Renal cortical epithelial cell (primary cell): ENCODE data around the gene GTF3C5. TPM values are rescaled to one million over a fixed set of nuclear protein-coding genes. Genes with fewer than 3 reads are reported as not detected.
"Not testable (repeated sequence)": the region's sequence is repeated elsewhere in the genome, so short reads cannot be mapped to it uniquely, and the experiment has no call there.

ENCODE experiments used
- DNase-seq: peaks from one replicate; pipeline ENCODE4 v3.0.0-alpha.2; 2011; ENCODE audit warnings: low read depth
- total RNA-seq: library from RNA; depleted of rRNA; stranded (reverse); fragments of >200 nt; gene quantifications from 2 replicates; pipeline ENCODE4 v1.2.3, GENCODE V29; 2014

Gene GTF3C5
- total RNA-seq, 1 donor from 2014 or later = 28.5 TPM

DNA sequence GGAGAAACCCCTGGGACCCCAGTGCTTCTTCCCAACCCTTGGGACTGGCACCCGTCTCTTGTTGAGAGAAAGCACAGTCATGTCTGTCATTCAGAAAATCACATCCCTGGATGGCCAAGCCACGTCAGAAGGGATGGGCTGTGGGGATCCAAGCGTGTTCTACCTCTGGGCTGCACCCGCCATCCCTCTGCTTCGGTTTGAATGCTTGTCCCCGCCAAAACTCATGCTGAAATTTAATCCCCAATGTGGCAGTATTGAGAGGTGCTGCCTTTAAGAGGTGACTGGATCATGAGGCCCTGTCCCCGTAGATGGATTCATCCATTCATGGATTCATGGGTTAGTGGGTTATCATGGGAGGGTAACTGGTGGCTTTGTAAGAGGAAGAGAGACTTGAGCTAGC lies 58.0 kb downstream of the GTF3C5 start:
- DNase-seq = no peak

DNA sequence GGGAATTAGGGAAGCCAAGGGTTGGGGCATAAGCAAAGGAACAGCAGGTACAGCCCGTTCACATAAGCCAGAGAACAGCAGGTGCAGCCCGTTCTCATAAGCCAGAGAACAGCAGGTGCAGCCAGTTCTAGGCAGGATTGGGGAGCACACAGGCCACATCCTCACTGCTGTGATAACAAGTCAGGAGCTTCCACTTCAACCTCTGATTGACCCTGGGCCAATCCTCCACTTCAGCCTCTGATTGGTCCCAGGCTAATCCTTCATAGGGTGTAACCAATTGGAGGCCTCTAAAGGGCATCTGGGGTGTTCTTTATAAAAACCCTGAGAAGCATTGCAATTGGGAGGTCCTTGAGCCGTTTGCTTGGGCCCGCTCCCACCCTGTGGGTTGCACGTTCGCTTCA lies 58.5 kb downstream of the GTF3C5 start:
- no peak for DNase-seq

DNA sequence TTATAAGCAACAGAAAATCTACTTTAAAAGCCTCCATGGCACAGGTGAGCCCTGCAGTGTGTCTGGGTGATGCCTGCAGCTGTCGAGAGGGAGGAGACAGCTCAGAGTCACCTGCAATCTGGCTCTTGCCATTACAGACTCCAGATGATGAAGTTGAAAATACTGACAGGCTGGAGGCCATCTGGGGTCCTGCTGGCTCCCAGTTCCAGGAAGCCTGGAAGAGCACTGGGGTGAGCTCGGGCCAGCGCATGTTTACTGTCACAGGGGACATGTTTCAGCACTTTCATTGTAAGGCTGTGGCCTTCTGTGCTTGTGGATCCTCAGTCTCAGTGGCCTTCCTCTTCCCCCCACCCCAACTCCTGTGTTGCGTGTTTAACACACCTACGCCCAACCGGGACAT lies 59.4 kb downstream of the GTF3C5 start:
- no peak for DNase-seq

DNA sequence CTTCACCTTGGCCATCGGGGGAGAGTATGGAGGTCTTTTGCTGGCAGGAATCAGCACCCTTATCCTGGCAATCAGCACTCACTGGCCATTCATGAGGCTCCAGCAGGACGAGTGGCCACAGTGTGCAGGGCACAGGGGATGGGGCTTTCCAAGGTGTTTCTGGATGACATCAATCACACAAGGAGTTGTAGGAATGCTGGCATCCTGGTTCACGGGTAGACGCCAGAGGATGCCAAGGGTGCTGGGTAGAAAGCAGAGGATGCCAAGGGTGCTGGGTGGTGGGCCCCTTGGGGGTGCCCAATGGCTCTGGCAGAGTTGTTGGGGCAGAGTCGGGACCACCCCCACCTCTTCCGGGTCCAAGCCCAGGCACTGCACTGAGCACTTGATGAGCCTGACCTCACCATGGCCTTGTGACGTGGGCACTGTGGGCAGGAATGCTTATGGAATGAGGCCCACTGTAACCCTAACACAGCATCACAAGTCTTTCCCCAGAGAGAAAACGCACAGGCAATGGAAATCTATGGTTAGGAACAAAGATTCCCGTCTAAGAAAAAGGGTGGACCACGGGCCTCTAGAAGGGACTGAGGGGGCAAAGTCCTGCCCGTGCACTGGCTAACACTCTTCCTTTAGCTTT lies 60.1 kb downstream of the GTF3C5 start:
- no peak for DNase-seq

DNA sequence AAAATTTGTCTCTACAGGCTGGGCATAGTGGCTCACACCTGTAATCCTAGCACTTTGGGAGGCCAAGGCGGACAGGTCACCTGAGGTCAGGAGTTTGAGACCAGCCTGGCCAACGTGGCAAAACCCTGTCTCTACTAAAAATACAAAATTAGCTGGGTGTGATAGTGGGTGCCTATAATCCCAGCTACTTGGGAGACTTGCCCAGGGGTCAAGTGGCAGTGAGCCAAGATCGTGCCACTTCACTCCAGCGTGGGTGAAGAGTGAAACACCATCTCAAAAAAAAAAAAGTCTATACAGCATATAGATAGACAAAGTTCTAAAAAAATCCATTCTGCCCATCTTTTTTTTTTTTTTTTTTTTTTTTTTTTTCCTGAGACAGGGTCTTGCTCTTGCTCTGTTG lies 63.6 kb downstream of the GTF3C5 start:
- not testable (repeated sequence) for DNase-seq

DNA sequence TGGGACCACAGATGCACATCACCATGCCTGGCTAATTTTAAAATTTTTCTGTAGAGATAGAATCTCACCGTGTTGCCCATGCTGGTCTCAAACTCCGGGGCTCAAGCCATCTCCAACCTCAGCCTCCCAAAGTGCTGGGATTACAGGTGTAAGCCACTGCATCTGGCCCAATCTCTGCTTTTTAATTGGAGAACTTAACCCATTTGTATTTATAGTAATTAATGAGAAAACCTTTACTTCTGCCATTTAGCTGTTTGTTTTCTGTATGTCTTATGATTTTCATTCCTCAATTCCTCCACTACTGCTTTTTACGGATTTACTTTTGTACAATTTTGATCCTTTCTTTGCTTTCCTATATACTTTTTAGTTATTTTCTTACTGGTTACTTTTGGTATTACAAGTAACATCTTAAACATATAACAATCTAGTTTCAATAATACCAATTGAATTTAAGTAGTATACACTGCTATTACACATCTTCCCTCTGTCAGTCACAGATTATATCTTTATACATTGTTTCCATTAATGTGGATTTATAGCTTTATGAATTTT lies 64.1 kb downstream of the GTF3C5 start:
- no peak for DNase-seq

DNA sequence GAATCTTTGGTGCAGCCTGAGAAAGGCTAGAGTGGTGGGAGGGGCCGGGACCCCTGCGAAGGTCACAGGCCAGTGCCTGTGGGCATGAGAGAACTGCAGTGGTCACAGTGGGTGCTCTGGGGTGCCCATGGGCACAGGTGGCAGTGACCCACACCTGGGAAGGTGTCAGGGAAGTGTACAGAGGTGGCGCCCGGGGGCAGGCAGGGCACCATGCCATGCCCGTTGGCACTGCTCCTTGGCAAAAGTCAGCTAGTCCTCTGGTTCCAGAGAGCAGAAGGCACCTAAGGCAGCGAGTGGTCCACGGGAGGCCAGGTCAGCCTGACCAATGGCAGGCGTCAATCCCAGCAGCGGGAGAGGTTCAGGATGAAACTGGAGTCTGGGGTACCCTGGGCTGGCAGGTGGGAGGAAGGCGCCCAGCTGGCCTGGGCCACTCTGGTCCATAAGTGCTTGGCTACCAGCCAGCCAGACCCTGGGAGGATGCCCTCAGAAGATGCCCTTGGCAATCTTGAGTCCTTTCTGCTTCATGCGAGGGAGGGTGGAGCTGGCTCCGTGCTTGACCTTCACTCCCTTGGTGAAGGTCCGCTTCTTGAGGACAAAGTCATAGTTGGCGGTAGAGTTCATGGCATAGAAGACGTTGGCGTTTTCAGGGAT lies 67.4 kb downstream of the GTF3C5 start:
- DNase-seq = no peak

DNA sequence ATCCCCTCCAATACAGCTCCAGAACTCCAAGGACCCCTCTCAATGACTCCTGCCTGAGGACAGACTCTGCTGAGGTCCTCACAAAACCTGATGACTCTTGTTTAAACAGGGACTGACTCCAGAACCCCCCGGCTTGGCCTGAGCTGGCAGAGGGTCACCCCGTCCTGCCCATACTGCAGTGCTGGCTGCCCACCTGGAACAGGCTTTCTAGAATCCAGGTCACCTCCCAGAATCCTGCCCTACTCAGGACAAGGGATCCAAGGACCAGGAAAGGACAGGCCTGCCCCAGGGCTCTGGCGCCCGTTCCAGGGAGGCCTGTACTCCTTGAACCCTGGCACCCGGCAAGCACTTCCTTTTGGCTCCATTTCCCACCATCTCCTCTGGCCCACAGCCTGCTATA lies 68.1 kb downstream of the GTF3C5 start:
- no peak for DNase-seq

DNA sequence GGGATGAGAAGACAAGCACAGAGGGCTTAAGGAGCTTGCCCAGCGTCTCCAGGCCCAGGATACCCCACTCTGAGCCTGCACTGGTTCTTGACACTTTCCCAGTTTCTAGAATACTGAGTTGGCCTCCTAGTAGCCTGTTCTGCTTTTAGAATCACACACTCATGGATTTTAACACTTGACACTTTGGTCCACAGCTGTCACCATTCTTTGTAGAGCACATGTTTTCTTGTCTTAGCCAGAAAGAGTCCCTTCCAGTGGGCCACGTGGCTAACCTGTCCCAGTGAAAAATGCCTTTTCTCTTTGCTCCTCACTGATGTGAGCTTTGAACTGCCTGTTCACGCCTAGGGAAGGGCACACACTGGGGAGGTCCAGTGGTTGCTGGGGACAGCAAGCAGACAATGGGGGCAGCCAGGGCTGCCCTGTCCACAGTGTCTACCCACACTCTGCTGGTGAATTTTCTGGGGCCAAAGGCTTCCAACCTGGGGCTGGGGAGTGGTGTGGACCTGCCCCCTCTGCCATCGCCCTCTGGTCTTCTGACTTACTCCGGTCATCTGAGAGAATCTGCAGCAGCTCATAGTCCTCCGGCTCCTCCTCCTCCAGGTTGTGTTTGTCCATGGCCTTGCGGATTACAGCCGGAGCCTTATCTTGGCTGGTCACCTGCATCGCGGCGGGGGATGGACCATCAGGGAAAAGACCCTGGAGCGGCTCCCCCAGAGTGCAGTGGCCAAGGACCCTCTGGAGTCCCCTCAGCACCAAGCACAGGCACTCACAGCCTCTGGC lies 69.1 kb downstream of the GTF3C5 start:
- DNase-seq = no peak

DNA sequence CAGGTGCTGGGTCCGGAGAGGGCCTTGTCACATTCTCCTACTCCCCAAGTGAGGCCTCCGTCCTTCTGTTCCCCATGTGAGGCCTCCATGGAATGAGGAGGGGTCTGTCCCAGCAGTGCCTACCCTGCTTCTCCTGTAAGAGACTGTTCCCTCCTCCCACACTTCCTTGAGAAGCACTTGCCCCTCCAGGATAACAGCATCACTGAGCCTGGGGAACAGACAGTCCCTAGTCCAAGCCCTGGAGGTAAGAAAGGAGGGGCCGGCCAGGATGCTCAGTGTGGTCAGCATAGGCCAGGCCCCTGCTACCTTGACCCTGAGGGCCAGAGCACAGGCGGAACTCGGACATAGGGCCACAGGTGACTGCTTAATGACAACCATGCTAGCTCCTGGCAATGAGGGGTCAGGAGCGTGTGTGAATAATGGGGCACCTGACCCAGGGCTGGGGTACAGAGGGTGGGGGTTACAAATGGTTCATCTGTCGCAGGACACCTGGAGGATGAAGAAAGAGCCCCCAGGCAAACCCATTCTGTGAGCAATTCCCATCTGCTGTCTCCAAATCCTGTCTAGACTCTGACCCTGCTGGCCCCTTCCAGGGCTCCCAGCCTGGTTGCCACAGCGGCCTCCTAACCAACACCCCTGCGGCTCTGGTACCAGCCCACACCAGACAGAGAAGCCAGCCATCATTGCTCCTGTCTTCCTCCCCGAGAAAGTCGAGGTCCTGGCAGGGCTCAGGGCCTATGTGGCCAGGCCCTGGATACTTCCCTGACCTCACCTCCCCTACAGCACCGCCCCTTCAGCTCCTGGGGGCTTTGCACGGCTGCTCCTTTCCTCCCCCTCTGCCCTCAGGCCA lies 69.9 kb downstream of the GTF3C5 start:
- no peak for DNase-seq

DNA sequence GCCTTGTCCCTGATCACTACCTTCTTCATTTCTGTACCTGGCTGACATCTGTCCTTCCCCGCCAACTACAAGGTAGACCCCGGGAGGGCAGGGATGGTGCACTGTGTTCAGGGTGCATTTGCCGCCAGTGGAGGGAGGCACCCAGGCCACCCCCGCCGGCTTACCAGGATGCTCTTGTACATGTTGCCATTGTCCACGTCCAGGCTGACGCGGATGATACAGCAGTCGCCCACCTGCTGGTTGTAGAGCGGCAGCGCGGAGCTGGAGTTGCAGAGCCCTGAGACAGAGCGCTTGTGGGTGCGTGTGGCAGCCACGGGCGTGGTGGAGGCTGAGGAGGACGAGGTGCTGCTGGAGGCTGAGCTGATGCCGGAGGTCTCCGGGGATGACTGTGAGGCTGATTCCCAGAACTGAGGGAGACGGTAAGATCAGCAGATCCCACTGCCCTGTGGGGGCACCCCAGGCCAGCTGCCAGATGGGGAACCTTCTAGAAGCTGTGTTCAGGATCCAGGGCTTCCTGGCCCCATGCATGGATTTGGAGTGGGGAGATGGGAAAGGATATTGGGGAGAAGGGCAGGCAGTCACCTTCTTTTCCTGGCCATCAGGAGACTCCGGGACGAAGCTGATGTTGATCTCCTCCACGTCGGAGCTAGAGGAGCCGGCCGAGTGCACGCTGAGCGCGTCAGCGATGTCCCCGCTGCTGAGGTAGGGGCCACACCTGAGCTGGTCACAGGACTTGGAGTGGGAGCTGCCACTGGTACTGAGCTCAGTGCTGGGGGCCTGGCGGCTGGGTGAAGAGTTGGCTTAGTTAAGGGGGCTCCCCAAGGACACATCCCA lies 70.8 kb downstream of the GTF3C5 start:
- DNase-seq = no peak

DNA sequence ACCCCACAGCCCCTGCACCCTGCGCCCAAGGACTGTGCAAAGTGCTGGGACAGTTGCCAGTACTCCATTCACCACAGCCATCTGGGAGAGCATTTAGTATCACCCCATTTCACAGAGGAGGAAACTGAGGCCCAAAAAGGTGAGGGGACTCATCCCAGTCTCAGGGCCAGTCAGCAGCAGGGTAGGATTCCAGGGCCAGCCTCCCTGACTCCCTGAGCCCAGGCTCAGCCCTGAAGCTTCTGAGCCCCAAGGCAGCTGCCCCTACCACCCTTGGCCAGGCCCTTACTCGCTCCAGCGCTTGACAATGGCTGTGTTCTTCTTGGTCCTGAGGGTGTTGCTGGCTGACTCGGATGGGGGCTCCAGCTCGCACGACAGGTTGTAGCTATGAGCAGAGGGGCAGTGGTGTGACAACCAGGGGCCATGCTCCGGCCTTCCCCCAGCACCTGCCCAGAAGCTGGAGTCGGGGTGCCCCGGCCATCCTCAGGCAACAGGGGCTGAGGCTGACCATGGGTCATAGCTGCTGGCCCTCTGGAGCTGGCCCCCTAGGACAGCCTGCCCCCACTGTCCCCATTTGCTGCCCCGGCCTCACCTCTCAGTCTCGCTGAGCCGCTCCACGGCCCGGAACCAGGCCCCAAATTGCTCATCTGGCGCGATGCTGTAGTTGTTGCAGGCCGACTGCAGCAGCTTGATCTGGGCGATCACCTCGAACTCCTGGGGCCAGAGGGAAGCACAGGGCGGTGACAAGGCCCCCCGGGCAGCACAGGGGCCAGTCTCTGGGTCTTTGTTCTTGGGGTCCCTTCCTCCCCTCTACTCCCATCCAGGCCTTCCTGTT lies 71.6 kb downstream of the GTF3C5 start:
- no peak for DNase-seq

DNA sequence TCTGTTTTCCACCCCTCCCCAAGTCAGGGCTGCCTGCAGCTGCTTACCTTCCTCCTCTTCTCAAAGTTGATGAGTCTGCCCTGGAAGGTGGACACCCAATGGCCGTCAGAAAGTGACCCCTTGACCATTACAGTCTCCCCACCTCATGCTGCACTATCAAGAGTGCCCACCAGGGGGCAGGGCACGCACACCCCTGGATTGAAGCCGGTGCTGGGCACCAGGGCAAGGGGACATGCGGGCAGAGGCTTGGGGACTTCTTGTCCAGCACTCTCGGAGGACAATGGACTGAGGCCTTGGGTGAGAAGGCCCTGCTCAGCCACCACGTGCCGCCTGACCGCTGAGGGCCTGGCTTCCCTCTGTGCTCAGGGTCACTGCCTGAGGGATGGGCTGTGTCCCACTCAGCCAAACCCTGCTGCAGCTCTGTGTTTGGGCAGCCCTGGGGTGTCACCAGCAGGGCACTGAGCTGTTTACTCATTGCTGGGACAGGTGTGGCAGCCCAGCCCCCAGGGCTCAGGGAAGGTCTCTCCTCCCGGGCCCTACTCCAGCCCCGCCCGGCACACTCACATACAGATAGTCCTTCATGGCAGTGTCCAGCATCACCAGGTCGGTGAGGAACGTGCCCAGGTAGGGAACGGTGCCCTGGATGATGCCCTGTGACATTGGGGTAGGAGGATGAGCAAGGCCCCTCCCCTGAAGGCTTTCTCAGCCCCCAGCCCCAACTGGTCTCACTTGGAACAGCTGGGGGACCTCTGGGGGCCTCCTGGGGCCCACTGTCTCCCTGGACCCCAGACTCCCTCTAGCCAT lies 72.6 kb downstream of the GTF3C5 start:
- no peak for DNase-seq

DNA sequence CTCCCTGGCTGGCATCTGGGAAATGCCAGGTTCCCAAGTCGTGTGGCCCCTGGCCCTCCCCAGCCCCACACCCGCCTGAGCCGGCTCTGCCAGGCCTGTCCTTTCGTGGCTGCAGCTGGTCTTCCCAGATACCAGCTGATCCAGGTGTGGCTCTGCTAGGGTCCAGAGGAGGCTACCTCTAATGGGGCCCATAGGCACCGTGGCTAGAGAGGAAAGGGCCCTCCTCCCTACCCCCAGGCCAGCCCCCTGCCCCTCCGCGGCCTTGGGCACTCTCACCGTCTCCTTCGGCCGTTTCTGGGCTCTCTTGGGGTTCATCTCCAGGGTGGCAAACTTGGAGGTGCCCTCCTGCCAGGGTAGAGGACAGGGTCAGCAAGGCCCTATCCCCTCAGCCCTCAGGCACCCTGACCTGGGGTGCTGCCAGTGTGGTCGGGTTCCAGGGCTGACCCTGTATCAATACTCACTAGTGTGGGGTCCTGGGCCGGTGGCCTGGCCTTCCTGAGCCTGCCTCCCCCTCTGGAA lies 73.2 kb downstream of the GTF3C5 start:
- DNase-seq = no peak

DNA sequence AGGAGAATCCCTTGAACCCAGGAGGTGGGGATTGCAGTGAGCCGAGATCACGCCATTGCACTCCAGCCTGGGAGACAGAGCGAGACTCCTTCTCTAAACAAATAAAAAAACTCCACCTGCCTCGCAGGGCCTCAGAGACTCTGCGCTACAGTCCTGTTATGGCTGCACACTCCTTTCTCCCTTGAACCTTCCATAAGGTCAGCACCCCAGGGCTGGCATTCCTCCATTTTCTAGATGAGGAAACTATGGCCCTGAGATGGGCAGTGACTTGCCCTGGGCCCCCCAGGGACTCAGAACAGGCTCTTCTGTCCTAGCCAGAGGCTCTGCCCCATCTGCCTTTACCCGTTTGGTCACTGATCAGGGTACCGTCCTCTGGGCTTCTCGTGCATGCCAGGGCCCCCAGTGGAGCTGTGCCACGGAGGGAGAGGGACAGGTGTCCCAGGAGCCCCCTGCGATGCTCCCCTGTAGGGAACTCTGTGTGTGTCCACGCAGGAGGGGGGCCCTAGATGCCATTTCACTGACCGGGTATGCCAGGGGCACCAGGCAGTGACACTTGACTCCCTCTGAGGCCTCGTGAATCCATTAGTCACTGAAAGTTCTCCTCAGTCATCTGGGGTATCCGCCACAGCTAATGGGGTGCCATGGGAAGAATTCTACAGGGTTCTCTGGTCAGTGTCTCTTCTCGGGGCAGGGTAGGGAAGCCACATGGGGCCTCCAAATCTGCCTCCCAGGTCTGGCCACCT lies 74.1 kb downstream of the GTF3C5 start:
- no peak for DNase-seq

DNA sequence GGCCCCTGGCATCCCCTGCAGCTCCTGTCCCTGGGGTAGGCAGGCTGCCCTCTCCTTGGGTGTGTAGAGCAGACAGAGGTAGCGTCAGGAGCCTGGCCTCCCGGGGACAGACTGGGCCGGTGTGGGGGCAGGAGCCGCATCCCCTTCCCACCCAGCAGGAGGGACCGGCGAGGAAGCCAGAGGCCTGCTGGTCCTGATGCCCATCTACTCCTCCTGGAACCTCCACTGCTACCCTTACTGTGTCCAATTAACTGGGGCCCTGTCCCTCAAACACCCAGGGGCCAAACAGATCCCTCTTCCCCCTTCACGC lies 74.6 kb downstream of the GTF3C5 start:
- no peak for DNase-seq

DNA sequence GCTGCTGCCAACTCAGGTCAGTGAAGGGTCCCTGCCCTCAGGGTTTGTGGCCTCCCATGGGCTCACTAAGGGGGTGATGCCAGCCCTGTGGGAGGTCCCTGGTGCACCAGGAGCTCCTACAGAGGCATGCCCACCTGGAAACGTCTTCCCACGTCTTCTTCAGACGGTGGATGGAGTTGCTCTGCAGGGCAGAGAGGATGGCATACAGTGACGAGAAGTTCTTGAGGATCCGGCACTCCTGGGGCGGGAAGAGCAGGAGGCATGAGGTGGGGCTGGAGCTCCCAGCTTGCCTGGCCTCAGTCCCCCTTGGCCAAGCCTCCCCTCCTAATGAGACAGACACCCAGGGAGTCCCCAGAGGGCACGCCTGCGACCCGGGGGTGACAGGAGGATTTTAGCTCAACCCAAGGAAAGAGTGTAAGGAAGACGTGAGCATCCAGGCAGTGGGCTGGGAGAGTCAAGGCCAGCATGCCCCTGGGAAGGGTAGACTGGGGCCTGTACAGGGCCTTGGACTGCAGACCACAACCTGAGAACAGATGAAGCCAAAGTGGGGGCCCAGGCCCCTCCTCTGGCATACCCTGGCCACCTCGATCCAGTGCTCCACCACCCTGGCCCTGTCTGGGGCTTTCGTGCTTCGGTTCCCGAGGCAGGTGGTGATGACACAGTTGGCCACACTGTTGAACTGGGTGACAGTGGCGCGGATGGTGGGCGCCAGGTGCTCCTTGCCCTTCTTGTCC lies 75.9 kb downstream of the GTF3C5 start:
- DNase-seq = no peak

DNA sequence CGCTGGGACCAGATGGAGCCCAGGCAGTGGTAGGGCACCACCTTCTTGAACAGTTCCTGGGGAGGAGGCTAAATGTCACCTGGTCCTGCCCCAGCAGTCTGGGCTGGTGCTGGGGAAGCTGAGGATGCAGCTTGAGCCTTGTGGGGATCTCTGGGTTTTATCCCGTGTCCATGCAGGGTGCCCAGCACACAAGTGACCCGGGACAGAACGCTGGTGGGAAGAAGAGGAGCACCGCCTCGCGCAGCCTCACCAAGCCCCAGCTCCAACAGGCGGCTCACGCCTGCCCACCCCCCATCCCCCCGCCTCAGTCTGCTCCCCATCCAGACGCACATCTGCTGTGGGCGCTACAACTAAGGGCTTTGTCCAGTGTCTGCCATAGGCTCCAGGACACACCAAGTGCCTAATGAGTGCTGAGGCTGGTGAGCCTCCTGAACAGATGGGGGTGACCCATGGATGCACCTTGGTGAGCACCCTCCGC lies 76.5 kb downstream of the GTF3C5 start:
- DNase-seq = no peak
